Body of pancreas (tissue), 4 donors: Measurements from ENCODE around the gene BABAM2.

ENCODE experiments used
- POLR2A ChIP-seq, 3 donors: fragments of 450-650 bp; IDR thresholded peaks; one replicate each; pipeline ENCODE4 v1.6.1; 2016; ENCODE audit warnings: antibody characterized with exemption in 3 of 3, mild to moderate bottlenecking in 2 of 3
- TF ChIP-seq, protein P1 (sequence below), 7 experiments: fragments of 450-650 bp in 4 of 7; fragments of 200-600 bp in 3 of 7; sonication (generic) in 3 of 7; IDR thresholded peaks; one replicate each; pipeline ENCODE4 v1.5.1; 2016 to 2019; ENCODE audit warnings: antibody characterized with exemption in 7 of 7

DNA sequence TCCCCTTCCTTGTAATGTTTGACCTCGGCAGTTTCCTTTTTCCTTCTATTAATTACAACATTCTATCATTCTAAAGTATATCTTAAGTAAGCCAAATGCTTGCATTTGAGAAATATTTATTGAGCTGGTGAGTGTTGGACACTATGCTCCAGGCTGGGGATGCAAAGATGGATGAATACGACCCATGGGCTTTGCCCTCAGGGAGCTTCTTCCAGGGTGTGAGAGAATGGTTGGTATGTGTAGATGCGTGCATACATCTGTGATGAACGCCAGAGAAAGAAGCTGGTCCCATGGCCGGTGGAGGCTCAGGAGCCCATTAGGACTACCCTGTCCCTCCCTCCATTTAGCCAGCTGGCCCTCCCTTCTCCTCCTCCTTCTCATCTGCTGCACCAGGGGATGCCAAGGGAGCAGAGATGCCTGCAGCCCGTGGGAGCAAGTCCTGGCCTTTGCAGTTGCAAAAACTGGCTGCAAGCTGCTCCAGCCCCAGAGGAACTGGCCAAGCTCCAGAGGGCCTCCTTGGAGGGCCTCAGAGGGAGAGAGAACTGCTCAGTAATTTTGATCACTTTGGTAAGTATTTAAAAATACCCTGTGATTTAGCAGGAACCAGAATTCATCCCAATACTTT is 436.5 kb downstream of the BABAM2 start:
- TF ChIP-seq, protein P1, sequence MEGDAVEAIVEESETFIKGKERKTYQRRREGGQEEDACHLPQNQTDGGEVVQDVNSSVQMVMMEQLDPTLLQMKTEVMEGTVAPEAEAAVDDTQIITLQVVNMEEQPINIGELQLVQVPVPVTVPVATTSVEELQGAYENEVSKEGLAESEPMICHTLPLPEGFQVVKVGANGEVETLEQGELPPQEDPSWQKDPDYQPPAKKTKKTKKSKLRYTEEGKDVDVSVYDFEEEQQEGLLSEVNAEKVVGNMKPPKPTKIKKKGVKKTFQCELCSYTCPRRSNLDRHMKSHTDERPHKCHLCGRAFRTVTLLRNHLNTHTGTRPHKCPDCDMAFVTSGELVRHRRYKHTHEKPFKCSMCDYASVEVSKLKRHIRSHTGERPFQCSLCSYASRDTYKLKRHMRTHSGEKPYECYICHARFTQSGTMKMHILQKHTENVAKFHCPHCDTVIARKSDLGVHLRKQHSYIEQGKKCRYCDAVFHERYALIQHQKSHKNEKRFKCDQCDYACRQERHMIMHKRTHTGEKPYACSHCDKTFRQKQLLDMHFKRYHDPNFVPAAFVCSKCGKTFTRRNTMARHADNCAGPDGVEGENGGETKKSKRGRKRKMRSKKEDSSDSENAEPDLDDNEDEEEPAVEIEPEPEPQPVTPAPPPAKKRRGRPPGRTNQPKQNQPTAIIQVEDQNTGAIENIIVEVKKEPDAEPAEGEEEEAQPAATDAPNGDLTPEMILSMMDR (IDR thresholded peaks at IDR 0.05), result no peak
- no peak for TF ChIP-seq POLR2A (IDR thresholded peaks at IDR 0.05)
